H1 (cell line): ENCODE results near the gene STRN4. TPM values are rescaled to one million over a fixed set of nuclear protein-coding genes. Genes with fewer than 3 reads are reported as not detected.

Source experiments
- ASH2L ChIP-seq: fragments of 200-600, 300-600 bp; sonication (generic); IDR thresholded peaks from one replicate; pipeline ENCODE4 v1.7.1; 2017; ENCODE audit warnings: low read length
- CHD2 ChIP-seq: IDR thresholded peaks from 2 replicates; pipeline ENCODE4 v1.6.1; 2012; ENCODE audit warnings: low read length, improper control_type of control experiment
- CTBP2 ChIP-seq: IDR thresholded peaks from 2 replicates; pipeline ENCODE4 v1.7.0; 2011; ENCODE audit warnings: borderline replicate concordance, mild to moderate bottlenecking, moderate library complexity, mixed read lengths, low read length; ENCODE audit not compliant: insufficient read depth, insufficient read length
- CTCF ChIP-seq, 3 experiments: IDR thresholded peaks; 1 replicate in 2 of 3; 2 replicates in 1 of 3; pipeline versions ENCODE4 v1.5.1 to v1.6.1; 2011; ENCODE audit warnings: low read length in 3 of 3, mild to moderate bottlenecking in 3 of 3, inconsistent platforms in 2 of 3, low read depth in 1 of 3, moderate library complexity in 1 of 3; ENCODE audit not compliant: insufficient read depth in 1 of 3; ENCODE audit errors: control extremely low read depth in 1 of 3
- JUN ChIP-seq: IDR thresholded peaks from 2 replicates; pipeline ENCODE4 v1.6.1; 2011; ENCODE audit warnings: low read depth, mild to moderate bottlenecking, improper control_type of control experiment, low read length
- KDM1A ChIP-seq: fragments of 200-600, 300-600 bp; sonication (generic); IDR thresholded peaks from 2 replicates; pipeline ENCODE4 v1.7.1; 2016; ENCODE audit warnings: mild to moderate bottlenecking, low read length, borderline replicate concordance
- KDM4A ChIP-seq: IDR thresholded peaks from one replicate; pipeline ENCODE4 v1.7.1; 2012; ENCODE audit warnings: low read depth, mild to moderate bottlenecking, moderate library complexity, low read length, inconsistent platforms; ENCODE audit not compliant: severe bottlenecking
- MAX ChIP-seq: IDR thresholded peaks from 2 replicates; pipeline ENCODE4 v1.6.1; 2012; ENCODE audit warnings: inconsistent platforms
- POLR2A ChIP-seq, 2 experiments: IDR thresholded peaks; 1 replicate in 1 of 2; 2 replicates in 1 of 2; pipeline ENCODE4 v1.6.1; 2011; ENCODE audit warnings: low read depth in 2 of 2, low read length in 2 of 2, mild to moderate bottlenecking in 2 of 2; ENCODE audit errors: control extremely low read depth in 1 of 2
- RBBP5 ChIP-seq: IDR thresholded peaks from 2 replicates; pipeline ENCODE4 v1.7.1; 2012; ENCODE audit warnings: low read depth, mild to moderate bottlenecking, inconsistent platforms, low read length, moderate library complexity, borderline replicate concordance
- RFX5 ChIP-seq: IDR thresholded peaks from 2 replicates; pipeline ENCODE4 v1.6.1; 2011; ENCODE audit warnings: low read depth, low read length, improper control_type of control experiment, borderline replicate concordance
- RXRA ChIP-seq: IDR thresholded peaks from 2 replicates; pipeline ENCODE4 v1.6.1; 2011; ENCODE audit warnings: low read depth, mild to moderate bottlenecking, low read length, moderate library complexity; ENCODE audit not compliant: insufficient read depth
- SIRT6 ChIP-seq: IDR thresholded peaks from one replicate; pipeline ENCODE4 v1.7.1; 2012; ENCODE audit warnings: low read length, inconsistent platforms
- SIX5 ChIP-seq: IDR thresholded peaks from 2 replicates; pipeline ENCODE4 v1.6.1; 2011; ENCODE audit warnings: mild to moderate bottlenecking, low read depth, low read length
- TAF1 ChIP-seq: IDR thresholded peaks from 2 replicates; pipeline ENCODE4 v1.6.1; 2011; ENCODE audit warnings: mild to moderate bottlenecking, low read depth, low read length
- TCF12 ChIP-seq: IDR thresholded peaks from 2 replicates; pipeline ENCODE4 v1.6.1; 2011; ENCODE audit warnings: low read depth, mild to moderate bottlenecking, low read length
- USF2 ChIP-seq: IDR thresholded peaks from 2 replicates; pipeline ENCODE4 v1.6.1; 2011; ENCODE audit warnings: low read length, improper control_type of control experiment
- polyA plus RNA-seq, 7 experiments: library from polyadenylated mRNA; depleted of rRNA in 3 of 7; stranded (reverse) in 5 of 7; unstranded in 2 of 7; fragments of >200 nt in 5 of 7; fragments of 200-250 nt in 2 of 7; gene quantifications; 1 replicate in 5 of 7; 2 replicates in 1 of 7; 4 replicates in 1 of 7; pipeline versions ENCODE4 v1.2.1 to v1.2.3, GENCODE V29; 2011 to 2013; ENCODE audit warnings: missing spikeins in 2 of 7, mixed read lengths in 2 of 7
- total RNA-seq: library from RNA; stranded (reverse); fragmentation: NEBNext Ultra II Directional; extraction: Animal tissue kit (Norgen Biotek cat#: 25700); gene quantifications from 2 replicates; pipeline ENCODE4 v1.2.1, GENCODE V29; 2021
- TF ChIP-seq, protein P1 (sequence below): IDR thresholded peaks from 2 replicates; pipeline ENCODE4 v1.6.1; 2012; ENCODE audit warnings: low read length, inconsistent platforms

The STRN4 gene
- total and polyA plus RNA-seq, 2 of the 8 experiments (the other 6 are each of a cell fraction or from before 2014, with no cell fraction given): 120 to 187 TPM

- TF ChIP-seq POLR2A (IDR thresholded peaks at IDR 0.05; ENCODE audit: control extremely low read depth in 1 of 2, low read depth in 2 of 2, low read length in 2 of 2) (peak; percentile 2 to 43; a peak in 2 of 3 replicates), RBBP5 (no peak; the same call in 1 of the 2 replicates), MAX (peak; percentile 55), KDM1A (no peak), RFX5 (no peak), RXRA (no peak), SIX5 (no peak), KDM4A (peak; percentile 55), TCF12 (no peak), TAF1 (0 out of 2 replicates have a peak, but pooled peaks have one; percentile 8), CTBP2 (no peak), SIRT6 (no peak), USF2 (peak; percentile 72), CHD2 (no peak), JUN (no peak), ASH2L (peak; percentile 58), CTCF (IDR thresholded peaks at IDR 0.05; ENCODE audit: control extremely low read depth in 1 of 3, insufficient read depth in 1 of 3, low read depth in 1 of 3, low read length in 3 of 3) (no peak)
- TF ChIP-seq, protein P1, sequence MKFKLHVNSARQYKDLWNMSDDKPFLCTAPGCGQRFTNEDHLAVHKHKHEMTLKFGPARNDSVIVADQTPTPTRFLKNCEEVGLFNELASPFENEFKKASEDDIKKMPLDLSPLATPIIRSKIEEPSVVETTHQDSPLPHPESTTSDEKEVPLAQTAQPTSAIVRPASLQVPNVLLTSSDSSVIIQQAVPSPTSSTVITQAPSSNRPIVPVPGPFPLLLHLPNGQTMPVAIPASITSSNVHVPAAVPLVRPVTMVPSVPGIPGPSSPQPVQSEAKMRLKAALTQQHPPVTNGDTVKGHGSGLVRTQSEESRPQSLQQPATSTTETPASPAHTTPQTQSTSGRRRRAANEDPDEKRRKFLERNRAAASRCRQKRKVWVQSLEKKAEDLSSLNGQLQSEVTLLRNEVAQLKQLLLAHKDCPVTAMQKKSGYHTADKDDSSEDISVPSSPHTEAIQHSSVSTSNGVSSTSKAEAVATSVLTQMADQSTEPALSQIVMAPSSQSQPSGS: no peak
These were observed 41.3 kb upstream of the STRN4 start (continued) for GRCh38 chr19:46787331-46788261.
